Activated T-cell treated with anti-CD3 and anti-CD28 coated beads, Interleukin-2, amount 50 U/mL, for 4 hours (primary cell): ENCODE measurements around the gene COL5A1. TPM values are rescaled to one million over a fixed set of nuclear protein-coding genes. Genes with fewer than 3 reads are reported as not detected.
"Not testable (repeated sequence)": the region's sequence is repeated elsewhere in the genome, so short reads cannot be mapped to it uniquely, and the experiment has no call there.

Experiments used
- ATAC-seq, 2 donors: fragments of 200-7000 bp; cut with Tn5 transposase; one replicate each; pipeline ENCODE4 v1.10.0; 2021
- DNase-seq: peaks from one replicate; pipeline ENCODE4 v3.0.0-alpha.2; 2020
- H3K27me3 Mint-ChIP-seq: one replicate; pipeline ENCODE4 v1.8.0; 2021; ENCODE audit warnings: low read depth, mixed read lengths
- H3K36me3 Mint-ChIP-seq: one replicate; pipeline ENCODE4 v1.8.0; 2022; ENCODE audit warnings: mixed read lengths; ENCODE audit not compliant: insufficient read depth
- H3K4me1 Mint-ChIP-seq: one replicate; pipeline ENCODE4 v1.8.0; 2021; ENCODE audit warnings: low read depth, mixed read lengths
- H3K4me3 Mint-ChIP-seq: one replicate; pipeline ENCODE4 v1.8.0; 2021; ENCODE audit warnings: mild to moderate bottlenecking, moderate library complexity, mixed read lengths
- H3K9me3 Mint-ChIP-seq: one replicate; pipeline ENCODE4 v1.8.0; 2021; ENCODE audit warnings: mixed read lengths
- total RNA-seq, 3 donors: library from RNA; stranded (reverse); gene quantifications; one replicate each; pipeline ENCODE4 v1.2.1, GENCODE V29; 2021

COL5A1 gene
- total RNA-seq, 3 donors from 2014 or later: 0.14 to 0.30 (median 0.21) TPM

- H3K36me3 Mint-ChIP-seq: no peaks in the 10 kb centered on the region
- peaks cover 5% of the 10 kb centered on the region for H3K27me3 Mint-ChIP-seq
- H3K4me3 Mint-ChIP-seq: no peak overlapping the region
- ATAC-seq (no peak), DNase-seq (no peak)
- no peaks in the 10 kb centered on the region for H3K4me1 Mint-ChIP-seq
- peaks cover 11% of the 10 kb centered on the region for H3K9me3 Mint-ChIP-seq
Observed at GRCh38 chr9:134658378-134658955, 16.9 kb downstream of the COL5A1 start.

DNA sequence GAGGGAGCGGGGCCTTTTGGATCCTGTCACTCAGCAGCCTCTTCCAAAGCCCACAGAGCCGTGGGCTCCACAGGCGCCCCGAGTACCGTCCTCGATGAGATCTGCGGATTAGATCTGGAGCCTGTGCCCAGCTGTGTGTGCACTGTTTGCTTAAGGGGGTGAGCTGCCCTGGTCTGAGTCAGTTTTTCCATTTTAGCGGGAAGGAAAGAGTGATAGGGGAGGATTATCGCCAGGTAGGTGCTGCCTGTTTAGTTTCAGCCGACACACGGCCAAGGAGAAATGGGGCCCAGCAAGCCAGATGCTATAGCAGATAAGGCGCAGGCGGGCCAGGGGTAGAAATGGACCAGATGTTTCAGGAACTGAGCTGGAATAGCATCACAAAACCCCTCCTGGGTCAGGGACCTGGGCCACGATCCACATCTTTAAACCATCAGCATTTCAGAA, 18.1 kb downstream of the COL5A1 start:
- ATAC-seq (no peak), DNase-seq (no peak)
- H3K4me1 Mint-ChIP-seq: no peaks in the 10 kb centered on the region
- H3K36me3 Mint-ChIP-seq: no peaks in the 10 kb centered on the region
- H3K9me3 Mint-ChIP-seq: peaks cover 11% of the 10 kb centered on the region
- H3K27me3 Mint-ChIP-seq: peaks cover 8% of the 10 kb centered on the region
- H3K4me3 Mint-ChIP-seq: no peak overlapping the region

GRCh38 chr9:134660407-134660806, 18.8 kb downstream of the COL5A1 start:
- H3K4me1 Mint-ChIP-seq: no peaks in the 10 kb centered on the region
- no peaks in the 10 kb centered on the region for H3K36me3 Mint-ChIP-seq
- no peak overlapping the region for H3K4me3 Mint-ChIP-seq
- DNase-seq: no peak
- H3K9me3 Mint-ChIP-seq: peaks cover 11% of the 10 kb centered on the region
- ATAC-seq: no peak
- H3K27me3 Mint-ChIP-seq: peaks cover 8% of the 10 kb centered on the region

DNA sequence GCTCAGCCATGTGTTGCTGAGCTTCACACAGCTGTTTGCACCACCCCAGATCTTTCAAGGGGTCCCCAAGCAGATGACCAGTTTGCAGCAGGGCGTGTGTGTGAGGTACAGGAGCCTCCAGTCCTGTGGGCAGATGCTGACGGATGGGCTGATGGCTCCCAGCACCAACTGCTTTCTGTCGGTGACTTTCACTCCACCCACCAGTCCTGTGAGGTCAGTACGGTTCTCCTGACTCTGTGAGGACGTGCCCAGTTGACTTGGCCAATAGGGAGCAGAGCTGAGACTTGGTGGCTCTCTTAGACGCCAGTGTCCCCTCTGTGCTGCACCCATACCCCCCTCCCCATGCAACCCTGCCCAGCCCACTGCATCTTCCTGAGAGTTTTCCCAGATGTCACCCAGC, 19.7 kb downstream of the COL5A1 start:
- H3K36me3 Mint-ChIP-seq: no peaks in the 10 kb centered on the region
- no peaks in the 10 kb centered on the region for H3K4me1 Mint-ChIP-seq
- H3K9me3 Mint-ChIP-seq: peaks cover 11% of the 10 kb centered on the region
- ATAC-seq: no peak
- no peak overlapping the region for H3K4me3 Mint-ChIP-seq
- peaks cover 8% of the 10 kb centered on the region for H3K27me3 Mint-ChIP-seq
- DNase-seq: no peak

DNA sequence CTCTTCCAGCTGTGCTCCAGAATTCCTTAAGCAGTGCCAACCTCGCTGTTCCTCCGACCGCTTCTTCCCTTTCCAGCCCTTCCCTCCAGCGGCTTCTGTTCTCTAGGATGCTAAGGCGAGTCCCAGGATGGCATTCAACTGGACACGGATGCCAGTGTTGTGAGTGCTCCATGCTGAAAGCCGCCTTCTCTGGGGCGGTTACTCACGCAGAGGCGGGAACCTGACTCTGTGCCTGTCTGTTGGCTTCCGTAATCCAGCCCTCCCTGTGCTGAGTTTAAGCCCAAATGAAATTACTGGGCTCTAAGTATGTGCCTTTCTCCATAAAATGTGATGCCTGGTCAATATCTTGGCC, 20.2 kb downstream of the COL5A1 start:
- ATAC-seq: no peak
- H3K4me1 Mint-ChIP-seq: no peaks in the 10 kb centered on the region
- no peak for DNase-seq
- H3K27me3 Mint-ChIP-seq: peaks cover 8% of the 10 kb centered on the region
- H3K36me3 Mint-ChIP-seq: no peaks in the 10 kb centered on the region
- H3K4me3 Mint-ChIP-seq: no peak overlapping the region
- H3K9me3 Mint-ChIP-seq: peaks cover 11% of the 10 kb centered on the region

- Mint-ChIP-seq H3K4me1 (no peaks in the 10 kb centered on the region), H3K4me3 (no peak overlapping the region), H3K36me3 (no peaks in the 10 kb centered on the region), H3K27me3 (peaks cover 8% of the 10 kb centered on the region), H3K9me3 (peaks cover 11% of the 10 kb centered on the region)
- DNase-seq (no peak), ATAC-seq (no peak)
Observed at GRCh38 chr9:134662143-134662876, 20.7 kb downstream of the COL5A1 start.

DNA sequence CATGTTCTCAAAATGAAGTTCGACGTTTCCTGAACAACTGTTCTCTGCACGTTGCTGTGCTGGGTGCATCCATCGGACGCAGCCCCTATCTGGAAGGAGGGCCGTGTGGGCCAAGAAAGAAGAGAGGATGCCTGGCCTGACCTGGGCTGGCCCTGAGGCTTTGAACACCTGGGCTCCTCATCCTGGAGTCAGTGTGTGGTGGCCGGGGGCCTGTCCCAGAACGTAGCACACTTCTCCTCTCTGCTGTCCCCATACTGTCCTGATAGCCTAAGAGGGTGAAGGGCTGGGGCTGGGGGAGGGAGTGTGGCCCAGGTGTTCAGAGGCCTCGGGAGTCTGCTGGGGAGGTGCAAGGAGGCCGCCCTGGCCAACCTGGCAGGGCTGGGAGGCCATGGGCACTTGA, 21.5 kb downstream of the COL5A1 start:
- H3K4me1 Mint-ChIP-seq: no peaks in the 10 kb centered on the region
- ATAC-seq (no peak), DNase-seq (no peak)
- H3K9me3 Mint-ChIP-seq: peaks cover 11% of the 10 kb centered on the region
- H3K27me3 Mint-ChIP-seq: peaks cover 8% of the 10 kb centered on the region
- no peak overlapping the region for H3K4me3 Mint-ChIP-seq
- H3K36me3 Mint-ChIP-seq: no peaks in the 10 kb centered on the region

GRCh38 chr9:134663753-134664415, 22.3 kb downstream of the COL5A1 start:
- no peak for ATAC-seq
- H3K36me3 Mint-ChIP-seq: no peaks in the 10 kb centered on the region
- H3K27me3 Mint-ChIP-seq: peaks cover 10% of the 10 kb centered on the region
- H3K4me1 Mint-ChIP-seq: no peaks in the 10 kb centered on the region
- no peak for DNase-seq
- peaks cover 11% of the 10 kb centered on the region for H3K9me3 Mint-ChIP-seq
- no peak overlapping the region for H3K4me3 Mint-ChIP-seq

- Mint-ChIP-seq H3K27me3 (peaks cover 12% of the 10 kb centered on the region), H3K4me1 (no peaks in the 10 kb centered on the region), H3K9me3 (peaks cover 11% of the 10 kb centered on the region), H3K4me3 (no peak overlapping the region), H3K36me3 (no peaks in the 10 kb centered on the region)
- ATAC-seq: no peak
- no peak for DNase-seq
Observed at GRCh38 chr9:134664446-134664845, 22.8 kb downstream of the COL5A1 start.

- Mint-ChIP-seq H3K4me1 (no peaks in the 10 kb centered on the region), H3K4me3 (no peak overlapping the region), H3K27me3 (peaks cover 12% of the 10 kb centered on the region), H3K9me3 (peaks cover 4% of the 10 kb centered on the region), H3K36me3 (no peaks in the 10 kb centered on the region)
- ATAC-seq (no peak), DNase-seq (no peak)
Observed at GRCh38 chr9:134666208-134666607, 24.6 kb downstream of the COL5A1 start.

DNA sequence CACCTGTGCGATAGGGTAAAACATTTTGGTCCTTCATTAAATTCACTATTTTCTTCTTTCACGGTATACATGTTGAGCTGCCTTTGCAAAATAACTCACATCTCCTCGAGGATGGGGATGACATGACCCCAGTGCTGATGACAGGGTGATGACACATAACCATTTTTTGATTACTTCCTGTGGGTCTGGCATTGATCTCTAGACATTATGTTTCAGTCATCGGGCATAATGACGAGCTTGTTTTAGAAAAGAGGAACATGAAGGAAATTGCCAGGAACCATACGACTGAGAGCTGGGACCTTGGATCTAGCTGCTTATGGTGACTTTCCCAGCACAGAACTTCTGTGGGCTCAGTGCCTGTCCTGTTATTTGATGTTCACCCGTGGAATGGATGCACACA, 25.2 kb downstream of the COL5A1 start:
- Mint-ChIP-seq H3K9me3 (peaks cover under 1% of the 10 kb centered on the region), H3K36me3 (no peaks in the 10 kb centered on the region), H3K4me1 (no peaks in the 10 kb centered on the region), H3K27me3 (peaks cover 12% of the 10 kb centered on the region), H3K4me3 (no peak overlapping the region)
- DNase-seq (no peak), ATAC-seq (peak in 1 of 2 donors; percentile 41)

- not testable (repeated sequence) for H3K27me3 Mint-ChIP-seq, ATAC-seq
Observed at GRCh38 chr9:134668977-134669376, 27.4 kb downstream of the COL5A1 start.

DNA sequence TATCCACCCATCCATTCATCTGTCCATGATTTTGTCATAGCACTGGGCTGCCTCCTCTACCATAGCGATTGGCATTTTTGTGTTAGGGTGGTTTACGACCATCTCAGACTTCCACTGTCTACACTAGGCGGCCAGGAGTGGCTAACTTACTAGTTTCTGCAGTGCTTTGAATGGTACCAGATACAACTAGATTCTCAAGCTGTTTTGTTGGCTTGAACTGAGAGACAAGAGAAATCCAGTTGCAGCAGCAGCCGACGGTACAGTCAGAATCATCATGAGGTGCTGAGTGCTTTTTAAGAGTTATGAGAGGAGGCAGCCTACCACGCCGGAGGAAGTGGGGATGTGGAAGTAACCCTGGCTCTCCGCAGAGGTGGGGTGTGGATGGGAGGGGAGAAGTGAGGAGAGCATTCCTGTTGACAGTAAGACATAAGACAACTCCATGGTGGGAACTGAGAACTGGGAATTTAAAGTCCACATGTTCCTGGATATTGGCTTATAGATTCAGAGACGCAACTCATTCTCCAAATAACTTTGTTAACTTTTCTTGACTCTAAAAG, 27.9 kb downstream of the COL5A1 start:
- Mint-ChIP-seq H3K4me3 (no peak overlapping the region), H3K4me1 (no peaks in the 10 kb centered on the region), H3K27me3 (peaks cover 4% of the 10 kb centered on the region), H3K9me3 (peaks cover 4% of the 10 kb centered on the region), H3K36me3 (no peaks in the 10 kb centered on the region)
- ATAC-seq (no peak), DNase-seq (no peak)

More at GRCh38 chr9:134668977-134669376, 27.4 kb downstream of the COL5A1 start:
- not testable (repeated sequence) for DNase-seq, H3K9me3 Mint-ChIP-seq, H3K4me3 Mint-ChIP-seq, H3K36me3 Mint-ChIP-seq, H3K4me1 Mint-ChIP-seq

- Mint-ChIP-seq H3K36me3 (no peaks in the 10 kb centered on the region), H3K9me3 (peaks cover 6% of the 10 kb centered on the region), H3K27me3 (peaks cover 4% of the 10 kb centered on the region), H3K4me1 (no peaks in the 10 kb centered on the region), H3K4me3 (no peak overlapping the region)
- ATAC-seq: no peak
- DNase-seq: no peak
Observed at GRCh38 chr9:134670042-134670525, 28.5 kb downstream of the COL5A1 start.
